Measurements from ENCODE around the gene HIPK1. TPM values are rescaled to one million over a fixed set of nuclear protein-coding genes. Genes with fewer than 3 reads are reported as not detected.

Gene HIPK1
- total and polyA plus RNA-seq, 2 of the 13 experiments (the other 11 are each of a cell fraction or from before 2014, with no cell fraction given): 20.8 to 33.4 TPM

DNA sequence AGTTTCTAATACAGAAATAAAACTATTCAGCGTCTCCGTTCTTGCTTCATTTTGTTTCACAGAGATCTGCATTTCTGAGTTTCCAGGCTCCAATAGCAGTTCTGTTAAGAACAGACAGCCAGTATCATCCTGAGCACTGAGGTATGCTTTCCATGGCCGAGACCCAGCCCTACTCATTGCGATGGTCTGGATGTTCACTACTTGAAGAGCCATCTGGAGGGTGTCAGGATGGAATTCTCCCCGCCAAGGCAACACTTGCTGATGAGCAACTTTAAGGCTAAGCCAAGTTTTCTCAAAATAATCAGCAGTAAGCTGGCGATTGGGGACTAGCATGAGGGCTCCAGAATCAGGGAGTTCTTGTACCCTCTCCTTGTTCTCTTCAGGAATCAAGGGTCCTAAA is 34.0 kb upstream of the HIPK1 start (continued):
- TF ChIP-seq, protein P1, sequence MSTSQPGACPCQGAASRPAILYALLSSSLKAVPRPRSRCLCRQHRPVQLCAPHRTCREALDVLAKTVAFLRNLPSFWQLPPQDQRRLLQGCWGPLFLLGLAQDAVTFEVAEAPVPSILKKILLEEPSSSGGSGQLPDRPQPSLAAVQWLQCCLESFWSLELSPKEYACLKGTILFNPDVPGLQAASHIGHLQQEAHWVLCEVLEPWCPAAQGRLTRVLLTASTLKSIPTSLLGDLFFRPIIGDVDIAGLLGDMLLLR (CRISPR knock-in tag; IDR thresholded peaks at IDR 0.05): no peak

DNA sequence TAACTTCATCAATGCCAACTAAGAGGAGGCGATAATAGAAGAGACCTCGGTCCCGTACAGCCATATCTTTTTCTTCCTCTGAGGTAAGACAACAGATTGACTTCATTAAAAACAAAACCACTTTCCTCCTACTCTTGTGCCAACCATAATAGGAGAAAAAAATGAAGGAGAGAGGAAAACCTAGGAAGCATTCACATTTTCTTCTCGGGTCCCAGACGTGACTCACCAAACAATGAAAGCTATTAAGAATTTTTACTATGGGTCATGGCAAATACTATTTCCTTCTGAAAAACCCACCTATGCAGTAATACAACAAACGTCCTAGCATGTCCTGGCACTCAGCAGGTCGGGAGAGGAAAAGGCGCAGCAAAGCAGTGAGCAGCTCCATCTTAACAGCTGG is 33.2 kb upstream of the HIPK1 start:
- Histone ChIP-seq H3K4me2 (ENCODE audit: low read depth, low read length) (no peak overlapping the region), H2AFZ (ENCODE audit: low read length) (no peak overlapping the region), H3K27ac (ENCODE audit: extremely low read length, insufficient read depth, low read length) (no peak overlapping the region), H3K4me1 (ENCODE audit: insufficient read depth, low read length) (no peaks in the 10 kb centered on the region), H3K4me3 (replicated peaks in 1 of 3; ENCODE audit: insufficient read depth in 1 of 3, low read depth in 2 of 3, low read length in 3 of 3) (no peak overlapping the region), H3K27me3 (ENCODE audit: control insufficient read depth in 1 of 2, insufficient read depth in 2 of 2, low read length in 2 of 2) (no peaks in the 10 kb centered on the region), H4K20me1 (ENCODE audit: insufficient read depth, low read length) (no peaks in the 10 kb centered on the region), H3K79me2 (ENCODE audit: insufficient read depth, low read length) (no peaks in the 10 kb centered on the region), H3K9ac (ENCODE audit: insufficient read depth, low read depth, low read length) (no peak overlapping the region), H3K36me3 (replicated peaks in 1 of 2; ENCODE audit: control insufficient read depth in 1 of 2, insufficient read depth in 2 of 2, low read length in 2 of 2) (peaks cover 7 to 33% of the 10 kb centered on the region in 2 experiments; a peak in 4 of 5 replicates), H3K9me3 (ENCODE audit: low read length) (no peaks in the 10 kb centered on the region)
- intact Hi-C loops (cut with micrococcal nuclease; ENCODE audit: unreplicated experiment): no loop called here
- 93% methylated on average over 8 of the region's 8 CpGs for WGBS (ENCODE audit: low lambda C conversion rate)
- in situ Hi-C loops (cut with HindIII; ENCODE audit: extremely low pct_ligation_motif_present, low pct_unique_long_range_greater_than_20kb): no loop called here
- no peak for ATAC-seq
- POLR2A ChIA-PET: no interaction called here
- TF ChIP-seq ZNF253 (CRISPR knock-in tag; IDR thresholded peaks at IDR 0.05; ENCODE audit: borderline replicate concordance) (no peak), ZNF10 (CRISPR knock-in tag; IDR thresholded peaks at IDR 0.05; ENCODE audit: borderline replicate concordance, low read depth) (no peak), ZNF143 (CRISPR knock-in tag; IDR thresholded peaks at IDR 0.05) (no peak), ZNF460 (CRISPR knock-in tag; IDR thresholded peaks at IDR 0.05; ENCODE audit: borderline replicate concordance) (no peak), ZNF317 (CRISPR knock-in tag; IDR thresholded peaks at IDR 0.05) (no peak), ZNF841 (CRISPR knock-in tag; IDR thresholded peaks at IDR 0.05; ENCODE audit: borderline replicate concordance) (no peak), MXI1 (IDR thresholded peaks at IDR 0.05; ENCODE audit: borderline replicate concordance, low read depth, low read length) (no peak), ZNF850 (CRISPR knock-in tag; conservative IDR thresholded peaks at IDR 0.05) (no peak)
- TF ChIP-seq, protein P2, sequence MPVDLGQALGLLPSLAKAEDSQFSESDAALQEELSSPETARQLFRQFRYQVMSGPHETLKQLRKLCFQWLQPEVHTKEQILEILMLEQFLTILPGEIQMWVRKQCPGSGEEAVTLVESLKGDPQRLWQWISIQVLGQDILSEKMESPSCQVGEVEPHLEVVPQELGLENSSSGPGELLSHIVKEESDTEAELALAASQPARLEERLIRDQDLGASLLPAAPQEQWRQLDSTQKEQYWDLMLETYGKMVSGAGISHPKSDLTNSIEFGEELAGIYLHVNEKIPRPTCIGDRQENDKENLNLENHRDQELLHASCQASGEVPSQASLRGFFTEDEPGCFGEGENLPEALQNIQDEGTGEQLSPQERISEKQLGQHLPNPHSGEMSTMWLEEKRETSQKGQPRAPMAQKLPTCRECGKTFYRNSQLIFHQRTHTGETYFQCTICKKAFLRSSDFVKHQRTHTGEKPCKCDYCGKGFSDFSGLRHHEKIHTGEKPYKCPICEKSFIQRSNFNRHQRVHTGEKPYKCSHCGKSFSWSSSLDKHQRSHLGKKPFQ (CRISPR knock-in tag; IDR thresholded peaks at IDR 0.05; ENCODE audit: insufficient replicate concordance): no peak
- TF ChIP-seq, protein P3, sequence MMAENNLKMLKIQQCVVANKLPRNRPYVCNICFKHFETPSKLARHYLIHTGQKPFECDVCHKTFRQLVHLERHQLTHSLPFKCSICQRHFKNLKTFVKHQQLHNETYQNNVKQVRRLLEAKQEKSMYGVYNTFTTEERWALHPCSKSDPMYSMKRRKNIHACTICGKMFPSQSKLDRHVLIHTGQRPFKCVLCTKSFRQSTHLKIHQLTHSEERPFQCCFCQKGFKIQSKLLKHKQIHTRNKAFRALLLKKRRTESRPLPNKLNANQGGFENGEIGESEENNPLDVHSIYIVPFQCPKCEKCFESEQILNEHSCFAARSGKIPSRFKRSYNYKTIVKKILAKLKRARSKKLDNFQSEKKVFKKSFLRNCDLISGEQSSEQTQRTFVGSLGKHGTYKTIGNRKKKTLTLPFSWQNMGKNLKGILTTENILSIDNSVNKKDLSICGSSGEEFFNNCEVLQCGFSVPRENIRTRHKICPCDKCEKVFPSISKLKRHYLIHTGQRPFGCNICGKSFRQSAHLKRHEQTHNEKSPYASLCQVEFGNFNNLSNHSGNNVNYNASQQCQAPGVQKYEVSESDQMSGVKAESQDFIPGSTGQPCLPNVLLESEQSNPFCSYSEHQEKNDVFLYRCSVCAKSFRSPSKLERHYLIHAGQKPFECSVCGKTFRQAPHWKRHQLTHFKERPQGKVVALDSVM (CRISPR knock-in tag; IDR thresholded peaks at IDR 0.05): no peak
- TF ChIP-seq, protein P4, sequence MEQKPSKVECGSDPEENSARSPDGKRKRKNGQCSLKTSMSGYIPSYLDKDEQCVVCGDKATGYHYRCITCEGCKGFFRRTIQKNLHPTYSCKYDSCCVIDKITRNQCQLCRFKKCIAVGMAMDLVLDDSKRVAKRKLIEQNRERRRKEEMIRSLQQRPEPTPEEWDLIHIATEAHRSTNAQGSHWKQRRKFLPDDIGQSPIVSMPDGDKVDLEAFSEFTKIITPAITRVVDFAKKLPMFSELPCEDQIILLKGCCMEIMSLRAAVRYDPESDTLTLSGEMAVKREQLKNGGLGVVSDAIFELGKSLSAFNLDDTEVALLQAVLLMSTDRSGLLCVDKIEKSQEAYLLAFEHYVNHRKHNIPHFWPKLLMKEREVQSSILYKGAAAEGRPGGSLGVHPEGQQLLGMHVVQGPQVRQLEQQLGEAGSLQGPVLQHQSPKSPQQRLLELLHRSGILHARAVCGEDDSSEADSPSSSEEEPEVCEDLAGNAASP (CRISPR knock-in tag; IDR thresholded peaks at IDR 0.05; ENCODE audit: borderline replicate concordance): no peak
- CTCF ChIA-PET (ENCODE audit: low intra/inter-chr PET ratio, low total read pairs): no interaction called here
- no peak for FAIRE-seq
- DNase-seq (ENCODE audit: low spot score): no peak
- no TSS peak for BruUV-seq (replicated peaks)
